Testis (tissue), 3 donors: Measurements from ENCODE around the gene BID. TPM values are rescaled to one million over a fixed set of nuclear protein-coding genes. Genes with fewer than 3 reads are reported as not detected.
"Not testable (repeated sequence)": the region's sequence is repeated elsewhere in the genome, so short reads cannot be mapped to it uniquely, and the experiment has no call there.

Experiments used
- DNase-seq: peaks from one replicate; pipeline ENCODE4 v3.0.0-alpha.2; 2019
- H3K27ac ChIP-seq, 2 donors: fragments of 200-600 bp; sonication (generic); one replicate each; pipeline ENCODE4 v1.5.1; 2019
- H3K27me3 ChIP-seq: fragments of 200-600 bp; sonication (generic); one replicate; pipeline ENCODE4 v1.5.1; 2019
- H3K36me3 ChIP-seq: fragments of 200-600 bp; sonication (generic); one replicate; pipeline ENCODE4 v1.5.1; 2017; ENCODE audit warnings: low read depth; ENCODE audit errors: missing control alignments
- H3K4me1 ChIP-seq: fragments of 200-600 bp; sonication (generic); one replicate; pipeline ENCODE4 v1.5.1; 2019
- H3K4me3 ChIP-seq, 2 donors: fragments of 200-600 bp; sonication (generic); one replicate each; pipeline ENCODE4 v1.5.1; 2017 to 2019
- H3K9me3 ChIP-seq: fragments of 200-600 bp; sonication (generic); one replicate; pipeline ENCODE4 v1.5.1; 2017
- POLR2A ChIP-seq: fragments of 450-650 bp; IDR thresholded peaks from one replicate; pipeline ENCODE4 v1.6.1; 2017; ENCODE audit warnings: antibody characterized with exemption, mild to moderate bottlenecking, moderate library complexity
- whole genome bisulfite sequencing, 2 donors: methylation state at CpG; one replicate each; pipeline ENCODE4 v1.1.5; 2018; 5-methylcytosine and 5-hydroxymethylcytosine counted together
- intact Hi-C: fragments of 100-400 bp; cut with DNase I; formaldehyde crosslinking; loops from one replicate; pipeline ENCODE4 v1.15.1; 2023; ENCODE audit warnings: low total_unique reads
- polyA plus RNA-seq: library from polyadenylated mRNA; stranded (reverse); fragments of 350-450 nt; fragmentation: Illumina TruSeq; extraction: RNeasy Lipid Tissue Mini Kit (QIAGEN cat#74804); gene quantifications from one replicate; pipeline ENCODE4 v1.2.3, GENCODE V29; 2014; ENCODE audit warnings: low read depth, low replicate concordance; ENCODE audit not compliant: insufficient read depth
- total RNA-seq, 2 donors: library from RNA; depleted of rRNA; stranded (reverse); fragments of >200 nt; gene quantifications; one replicate each; pipeline ENCODE4 v1.2.3, GENCODE V29; 2016
- TF ChIP-seq, protein P1 (sequence below), 3 experiments: fragments of 450-650 bp in 2 of 3; fragments of 200-600 bp in 1 of 3; sonication (generic) in 1 of 3; IDR thresholded peaks; one replicate each; pipeline ENCODE4 v1.5.1; 2016 to 2019; ENCODE audit warnings: antibody characterized with exemption in 3 of 3, mild to moderate bottlenecking in 2 of 3, moderate library complexity in 1 of 3

BID gene
- total and polyA plus RNA-seq, 3 donors from 2014 or later, result 6.9 to 8.4 (median 8.3) TPM

DNA sequence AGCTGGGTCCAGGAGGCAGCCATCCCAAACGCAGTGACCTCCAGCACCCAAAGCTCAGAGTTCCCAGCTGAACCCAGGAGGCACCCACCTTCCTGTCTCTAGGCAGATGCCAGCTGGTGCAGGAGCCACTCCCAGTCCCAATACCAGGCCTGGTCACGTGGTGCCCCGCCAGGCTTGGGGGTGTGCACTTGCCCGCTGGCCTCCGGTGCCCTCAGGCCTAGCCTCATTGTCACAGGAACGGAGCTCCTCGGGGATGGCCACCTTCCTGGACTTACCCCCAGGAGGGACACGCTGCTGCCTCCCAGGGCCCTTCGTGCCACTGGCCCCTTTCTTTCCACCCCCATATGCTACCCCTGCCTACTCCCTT is 4.6 kb downstream of the BID start:
- no peaks in the 10 kb centered on the region for H3K36me3 ChIP-seq
- no peaks in the 10 kb centered on the region for H3K9me3 ChIP-seq
- WGBS, 2 donors, result 92 to 93% methylated on average over 9 of the region's 9 CpGs
- intact Hi-C loops, result no loop called here
- H3K4me3 ChIP-seq, result no peak overlapping the region
- no peak overlapping the region for H3K27ac ChIP-seq
- no peak for DNase-seq
- H3K27me3 ChIP-seq, result no peaks in the 10 kb centered on the region
- TF ChIP-seq, protein P1, sequence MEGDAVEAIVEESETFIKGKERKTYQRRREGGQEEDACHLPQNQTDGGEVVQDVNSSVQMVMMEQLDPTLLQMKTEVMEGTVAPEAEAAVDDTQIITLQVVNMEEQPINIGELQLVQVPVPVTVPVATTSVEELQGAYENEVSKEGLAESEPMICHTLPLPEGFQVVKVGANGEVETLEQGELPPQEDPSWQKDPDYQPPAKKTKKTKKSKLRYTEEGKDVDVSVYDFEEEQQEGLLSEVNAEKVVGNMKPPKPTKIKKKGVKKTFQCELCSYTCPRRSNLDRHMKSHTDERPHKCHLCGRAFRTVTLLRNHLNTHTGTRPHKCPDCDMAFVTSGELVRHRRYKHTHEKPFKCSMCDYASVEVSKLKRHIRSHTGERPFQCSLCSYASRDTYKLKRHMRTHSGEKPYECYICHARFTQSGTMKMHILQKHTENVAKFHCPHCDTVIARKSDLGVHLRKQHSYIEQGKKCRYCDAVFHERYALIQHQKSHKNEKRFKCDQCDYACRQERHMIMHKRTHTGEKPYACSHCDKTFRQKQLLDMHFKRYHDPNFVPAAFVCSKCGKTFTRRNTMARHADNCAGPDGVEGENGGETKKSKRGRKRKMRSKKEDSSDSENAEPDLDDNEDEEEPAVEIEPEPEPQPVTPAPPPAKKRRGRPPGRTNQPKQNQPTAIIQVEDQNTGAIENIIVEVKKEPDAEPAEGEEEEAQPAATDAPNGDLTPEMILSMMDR (IDR thresholded peaks at IDR 0.05), result no peak
- TF ChIP-seq POLR2A, result no peak
- H3K4me1 ChIP-seq, result peaks cover 5% of the 10 kb centered on the region

DNA sequence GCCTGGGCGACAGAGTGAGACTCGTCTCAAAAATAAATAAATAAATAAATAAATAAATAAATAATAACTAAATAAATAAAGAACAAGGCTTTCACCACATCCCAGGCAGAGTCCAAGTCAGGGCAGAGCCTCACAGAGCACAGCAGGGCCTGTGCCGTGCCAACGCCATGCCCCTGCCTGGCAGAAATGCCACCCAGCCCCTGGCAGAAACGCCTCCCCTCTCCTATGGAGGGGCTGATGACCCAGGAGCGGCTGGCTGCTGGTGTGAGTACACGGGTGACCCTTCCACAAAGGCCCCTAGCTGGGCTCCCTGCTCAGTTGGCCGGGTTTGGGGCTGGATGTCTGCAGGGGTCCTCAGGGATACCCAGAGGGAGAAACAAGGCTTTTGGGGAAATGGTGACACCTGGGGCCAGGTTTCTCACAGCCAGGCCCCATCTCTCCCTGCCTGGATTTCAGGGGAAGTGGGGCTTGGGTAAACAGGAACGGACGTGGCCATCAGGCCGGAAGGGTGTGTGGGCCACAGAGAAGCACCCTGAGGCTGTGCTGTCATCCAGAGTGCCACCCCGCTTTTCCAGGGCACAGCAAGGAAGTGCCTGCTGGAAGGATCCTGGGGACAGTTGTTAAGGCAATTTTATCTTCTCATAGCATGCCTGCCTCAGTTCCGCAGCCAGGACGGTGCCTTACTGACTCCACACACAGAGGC is 5.1 kb downstream of the BID start:
- H3K36me3 ChIP-seq, result no peaks in the 10 kb centered on the region
- H3K27me3 ChIP-seq, result no peaks in the 10 kb centered on the region
- 92 to 93% methylated on average over 13 to 14 of the region's 14 CpGs for WGBS, 2 donors
- no peak overlapping the region for H3K27ac ChIP-seq
- no peak overlapping the region for H3K4me3 ChIP-seq
- no peak for TF ChIP-seq POLR2A
- TF ChIP-seq, protein P1 (IDR thresholded peaks at IDR 0.05), result no peak
- peaks cover 5% of the 10 kb centered on the region for H3K4me1 ChIP-seq
- DNase-seq, result no peak
- no peaks in the 10 kb centered on the region for H3K9me3 ChIP-seq
- intact Hi-C loops, result no loop called here

DNA sequence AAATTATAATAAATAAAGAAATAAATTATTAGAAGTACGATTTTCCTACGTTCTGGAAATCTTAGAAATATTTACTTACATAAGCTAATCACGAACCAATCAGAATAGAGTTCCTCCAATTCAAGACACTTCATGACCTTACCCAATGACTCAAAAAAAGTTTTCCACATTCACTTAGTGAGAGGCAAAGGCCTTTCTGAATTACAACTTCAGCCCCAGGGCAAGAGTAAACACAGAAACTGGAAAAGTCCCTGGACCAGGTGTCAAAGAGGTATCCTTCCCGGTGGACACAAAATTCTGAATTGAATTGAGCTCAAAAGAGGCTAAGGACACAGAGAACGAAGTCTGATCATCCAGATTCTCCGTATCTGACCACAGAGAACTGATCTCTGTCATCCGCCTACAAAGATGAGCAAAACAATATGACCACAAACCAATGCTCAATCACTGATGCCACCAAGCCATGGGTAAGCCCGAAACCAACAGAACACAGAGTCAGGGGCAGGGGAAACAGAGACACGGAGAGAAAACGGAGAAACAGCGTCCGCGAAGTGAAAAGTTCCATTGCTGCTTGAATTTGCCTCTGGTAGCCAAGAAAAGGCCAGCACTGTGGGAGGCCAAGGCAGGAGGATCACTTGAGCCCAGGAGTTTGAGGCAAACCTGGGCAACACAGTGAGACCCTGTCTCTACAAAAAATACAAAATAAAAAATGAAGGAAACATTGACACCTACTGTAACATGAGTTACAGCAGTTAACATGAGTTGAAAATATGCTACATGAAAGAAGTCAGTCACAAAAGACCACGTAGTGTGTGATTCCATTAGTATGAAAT is 6.8 kb downstream of the BID start:
- Histone ChIP-seq H3K27me3 (no peaks in the 10 kb centered on the region), H3K4me3 (no peak overlapping the region), H3K36me3 (no peaks in the 10 kb centered on the region), H3K27ac (no peak overlapping the region), H3K9me3 (no peaks in the 10 kb centered on the region), H3K4me1 (no peaks in the 10 kb centered on the region)
- no peak for DNase-seq
- intact Hi-C loops, result no loop called here
- TF ChIP-seq, protein P1 (IDR thresholded peaks at IDR 0.05), result no peak
- no peak for TF ChIP-seq POLR2A
- WGBS, 2 donors, result 94% methylated on average over 14 of the region's 14 CpGs

DNA sequence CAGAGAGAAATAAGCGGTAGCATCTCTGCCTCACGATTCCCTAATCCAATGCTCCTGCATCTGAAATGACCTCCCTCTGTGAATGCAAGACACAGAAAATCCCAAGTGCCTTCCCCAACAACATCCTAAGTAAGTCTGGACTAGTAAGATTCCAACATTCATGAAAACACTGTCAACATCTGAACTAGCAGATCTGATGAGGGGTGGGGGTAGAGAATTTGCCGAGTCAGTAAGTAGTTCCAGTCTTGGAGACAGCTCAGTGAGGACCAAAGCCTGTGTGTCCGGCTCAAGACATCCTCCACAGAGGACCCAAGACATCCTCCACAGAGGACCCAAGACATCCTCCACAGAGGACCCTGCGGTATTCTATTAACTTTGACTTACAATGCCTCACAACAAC is 9.4 kb downstream of the BID start:
- H3K36me3 ChIP-seq, H3K9me3 ChIP-seq, H3K27me3 ChIP-seq, H3K4me3 ChIP-seq, DNase-seq, intact Hi-C loops, H3K27ac ChIP-seq, H3K4me1 ChIP-seq: not testable (repeated sequence)
- WGBS, 2 donors, result 94 to 95% methylated on average over 5 of the region's 5 CpGs

DNA sequence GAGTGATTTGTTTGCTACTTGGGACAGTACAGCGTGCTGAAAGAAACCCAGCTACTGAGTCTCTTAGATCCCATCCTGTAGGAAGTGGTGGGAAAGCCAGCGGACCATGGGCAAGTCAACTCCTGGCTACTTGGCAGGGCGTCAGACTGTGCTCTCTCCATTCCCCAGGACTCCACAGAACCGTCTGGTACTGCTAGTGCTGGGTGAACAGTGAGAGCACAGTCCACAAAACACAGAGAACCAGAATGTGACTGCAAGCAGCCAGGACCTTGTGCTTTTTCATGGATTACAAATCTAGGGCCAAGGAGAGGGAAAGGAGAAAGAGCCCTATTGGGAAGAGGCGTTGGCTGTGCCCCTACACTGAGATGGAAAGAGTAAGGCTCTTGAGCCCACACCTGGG is 10.2 kb downstream of the BID start:
- intact Hi-C loops, result no loop called here
- DNase-seq, result no peak
- WGBS, 2 donors, result 41 to 50% methylated on average over 5 of the region's 5 CpGs

DNA sequence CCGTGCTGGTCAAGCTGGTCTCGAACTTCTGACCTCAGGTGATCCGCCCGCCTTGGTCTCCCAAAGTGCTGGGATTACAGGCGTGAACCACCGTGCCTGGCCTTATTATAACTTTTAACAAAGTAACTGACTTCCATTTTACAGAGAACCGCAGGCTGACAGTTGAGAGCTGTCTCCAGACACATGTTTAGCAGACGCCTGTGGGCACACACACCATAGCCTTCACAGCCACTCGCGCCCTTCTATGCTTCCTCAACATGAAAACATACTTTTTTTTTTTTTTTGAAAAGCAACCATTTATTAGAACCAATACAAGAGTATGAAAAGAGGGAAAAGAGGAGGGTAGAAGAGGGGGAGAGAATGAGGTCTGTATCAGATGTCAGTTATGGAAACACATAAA is 10.8 kb downstream of the BID start:
- H3K36me3 ChIP-seq, H3K27me3 ChIP-seq, intact Hi-C loops, DNase-seq, H3K4me3 ChIP-seq, H3K9me3 ChIP-seq, H3K27ac ChIP-seq, H3K4me1 ChIP-seq: not testable (repeated sequence)
- 80 to 89% methylated on average over 10 of the region's 10 CpGs for WGBS, 2 donors

More for the DNA sequence above, 10.2 kb downstream of the BID start:
- no peak overlapping the region for H3K27ac ChIP-seq
- H3K4me3 ChIP-seq, result no peak overlapping the region
- TF ChIP-seq, protein P1 (IDR thresholded peaks at IDR 0.05), result no peak
- no peak for TF ChIP-seq POLR2A
- H3K4me1 ChIP-seq, result no peaks in the 10 kb centered on the region
- H3K27me3 ChIP-seq, result no peaks in the 10 kb centered on the region
- no peaks in the 10 kb centered on the region for H3K36me3 ChIP-seq
- no peaks in the 10 kb centered on the region for H3K9me3 ChIP-seq
